Suprapubic skin (tissue), 4 donors: ENCODE results near the gene EML2. TPM values are rescaled to one million over a fixed set of nuclear protein-coding genes. Genes with fewer than 3 reads are reported as not detected.
"Not testable (repeated sequence)": the region's sequence is repeated elsewhere in the genome, so short reads cannot be mapped to it uniquely, and the experiment has no call there.

ENCODE experiments used
- DNase-seq, 2 donors: peaks; one replicate each; pipeline ENCODE4 v3.0.0-alpha.2; 2019; ENCODE audit warnings: low spot score in 2 of 2
- H3K27ac ChIP-seq: fragments of 200-600 bp; sonication (generic); one replicate; pipeline ENCODE4 v1.5.1; 2019
- H3K27me3 ChIP-seq: fragments of 200-600 bp; sonication (generic); one replicate; pipeline ENCODE4 v1.5.1; 2019
- H3K36me3 ChIP-seq: fragments of 200-600 bp; sonication (generic); one replicate; pipeline ENCODE4 v1.5.1; 2019
- H3K4me1 ChIP-seq: fragments of 200-600 bp; sonication (generic); one replicate; pipeline ENCODE4 v1.5.1; 2019
- H3K4me3 ChIP-seq: fragments of 200-600 bp; sonication (generic); one replicate; pipeline ENCODE4 v1.5.1; 2019; ENCODE audit warnings: mild to moderate bottlenecking
- H3K9me3 ChIP-seq: fragments of 200-600 bp; sonication (generic); one replicate; pipeline ENCODE4 v1.5.1; 2019
- CTCF ChIP-seq, 2 donors: fragments of 200-600 bp in 1 of 2; fragments of 450-650 bp in 1 of 2; sonication (generic) in 1 of 2; IDR thresholded peaks; one replicate each; pipeline ENCODE4 v1.5.1; 2016 to 2019; ENCODE audit warnings: antibody characterized with exemption in 2 of 2, mild to moderate bottlenecking in 1 of 2, moderate library complexity in 1 of 2
- EP300 ChIP-seq: sonication (generic); formaldehyde crosslinking; IDR thresholded peaks from one replicate; pipeline ENCODE4 v1.6.1; 2017; ENCODE audit warnings: antibody characterized with exemption
- POLR2A ChIP-seq, 2 donors: fragments of 450-650 bp; IDR thresholded peaks; one replicate each; pipeline ENCODE4 v1.6.1; 2017; ENCODE audit warnings: antibody characterized with exemption in 2 of 2, mild to moderate bottlenecking in 2 of 2, moderate library complexity in 2 of 2
- POLR2AphosphoS5 ChIP-seq, 3 donors: sonication (generic); formaldehyde crosslinking; IDR thresholded peaks; one replicate each; pipeline ENCODE4 v1.6.1; 2017; ENCODE audit warnings: antibody characterized with exemption in 3 of 3
- WGBS: methylation state at CpG from one replicate; pipeline ENCODE4 v1.1.5; 2018; 5-methylcytosine and 5-hydroxymethylcytosine counted together
- total RNA-seq, 4 donors: library from RNA; depleted of rRNA; stranded (reverse); fragments of >200 nt; gene quantifications; one replicate each; pipeline ENCODE4 v1.1.0, GENCODE V29; 2016

Gene EML2
- total RNA-seq, 4 donors from 2014 or later, result 60.0 to 112 (median 74.8) TPM

- H3K9me3 ChIP-seq, result no peaks in the 10 kb centered on the region
- no peak overlapping the region for H3K27ac ChIP-seq
- TF ChIP-seq POLR2AphosphoS5 (IDR thresholded peaks at IDR 0.05) (no peak), EP300 (no peak), CTCF (IDR thresholded peaks at IDR 0.05) (no peak), POLR2A (IDR thresholded peaks at IDR 0.05) (no peak)
- H3K36me3 ChIP-seq, result peaks cover 84% of the 10 kb centered on the region
- H3K4me1 ChIP-seq, result no peaks in the 10 kb centered on the region
- H3K4me3 ChIP-seq, result no peak overlapping the region
- 86% methylated on average over 1 of the region's 1 CpG for whole genome bisulfite sequencing
- no peaks in the 10 kb centered on the region for H3K27me3 ChIP-seq
- no peak for DNase-seq
Measured at GRCh38 chr19:45623984-45624383, 15.2 kb downstream of the EML2 start.

- Histone ChIP-seq H3K4me3 (no peak overlapping the region), H3K27ac (no peak overlapping the region), H3K9me3 (no peaks in the 10 kb centered on the region), H3K36me3 (peaks cover 86% of the 10 kb centered on the region), H3K4me1 (no peaks in the 10 kb centered on the region), H3K27me3 (no peaks in the 10 kb centered on the region)
- DNase-seq, result no peak
- TF ChIP-seq POLR2AphosphoS5 (IDR thresholded peaks at IDR 0.05), result no peak
- no peak for TF ChIP-seq CTCF (IDR thresholded peaks at IDR 0.05)
- no peak for TF ChIP-seq POLR2A (IDR thresholded peaks at IDR 0.05)
- TF ChIP-seq EP300, result no peak
- WGBS, result 90% methylated on average over 6 of the region's 6 CpGs
Measured at GRCh38 chr19:45621976-45622503, 17.2 kb downstream of the EML2 start.

GRCh38 chr19:45621389-45621788 is 17.8 kb downstream of the EML2 start:
- WGBS, result 90% methylated on average over 15 of the region's 17 CpGs
- Histone ChIP-seq H3K9me3 (no peaks in the 10 kb centered on the region), H3K27ac (no peak overlapping the region), H3K36me3 (peaks cover 88% of the 10 kb centered on the region), H3K4me1 (no peaks in the 10 kb centered on the region), H3K27me3 (no peaks in the 10 kb centered on the region), H3K4me3 (no peak overlapping the region)
- DNase-seq, result no peak
- TF ChIP-seq EP300 (no peak), POLR2A (IDR thresholded peaks at IDR 0.05) (no peak), CTCF (IDR thresholded peaks at IDR 0.05) (no peak), POLR2AphosphoS5 (IDR thresholded peaks at IDR 0.05) (no peak)

- no peak for TF ChIP-seq POLR2A (IDR thresholded peaks at IDR 0.05)
- TF ChIP-seq CTCF (IDR thresholded peaks at IDR 0.05), result no peak
- no peak for TF ChIP-seq POLR2AphosphoS5 (IDR thresholded peaks at IDR 0.05)
- no peak for TF ChIP-seq EP300
- H3K9me3 ChIP-seq, result no peaks in the 10 kb centered on the region
- H3K27me3 ChIP-seq, result no peaks in the 10 kb centered on the region
- peaks cover 23% of the 10 kb centered on the region for H3K4me1 ChIP-seq
- H3K36me3 ChIP-seq, result peaks cover 73% of the 10 kb centered on the region
- H3K4me3 ChIP-seq, result no peak overlapping the region
- no peak overlapping the region for H3K27ac ChIP-seq
- no peak for DNase-seq
- 84% methylated on average over 9 of the region's 10 CpGs for WGBS
Measured at GRCh38 chr19:45616704-45617017, 22.5 kb downstream of the EML2 start.

- no peaks in the 10 kb centered on the region for H3K27me3 ChIP-seq
- H3K4me3 ChIP-seq, result no peak overlapping the region
- H3K27ac ChIP-seq, result peak overlapping the region; percentile 21
- WGBS, result 57% methylated on average over 35 of the region's 37 CpGs
- H3K4me1 ChIP-seq, result peaks cover 23% of the 10 kb centered on the region
- H3K9me3 ChIP-seq, result no peaks in the 10 kb centered on the region
- DNase-seq, result peak; percentile 86 to 87
- H3K36me3 ChIP-seq, result peaks cover 73% of the 10 kb centered on the region
- TF ChIP-seq POLR2AphosphoS5 (IDR thresholded peaks at IDR 0.05), result no peak
- no peak for TF ChIP-seq POLR2A (IDR thresholded peaks at IDR 0.05)
- no peak for TF ChIP-seq EP300
- TF ChIP-seq CTCF (IDR thresholded peaks at IDR 0.05), result no peak
Measured at GRCh38 chr19:45615795-45616703, 23.1 kb downstream of the EML2 start.

- WGBS, result 82% methylated on average over 9 of the region's 9 CpGs
- H3K4me3 ChIP-seq, H3K27me3 ChIP-seq, DNase-seq, H3K9me3 ChIP-seq: not testable (repeated sequence)
- peak overlapping the region; percentile 38 for H3K27ac ChIP-seq
- peaks cover 23% of the 10 kb centered on the region for H3K4me1 ChIP-seq
- H3K36me3 ChIP-seq, result peaks cover 74% of the 10 kb centered on the region
Measured at GRCh38 chr19:45615056-45615455, 24.1 kb downstream of the EML2 start.
